ENCODE results near the gene RAB12.
A peak's percentile ranks its signal among the peaks of the same experiment; 100 is the strongest.
"Not testable (repeated sequence)": the region's sequence is repeated elsewhere in the genome, so short reads cannot be mapped to it uniquely, and the experiment has no call there.

The RAB12 gene, protein sequence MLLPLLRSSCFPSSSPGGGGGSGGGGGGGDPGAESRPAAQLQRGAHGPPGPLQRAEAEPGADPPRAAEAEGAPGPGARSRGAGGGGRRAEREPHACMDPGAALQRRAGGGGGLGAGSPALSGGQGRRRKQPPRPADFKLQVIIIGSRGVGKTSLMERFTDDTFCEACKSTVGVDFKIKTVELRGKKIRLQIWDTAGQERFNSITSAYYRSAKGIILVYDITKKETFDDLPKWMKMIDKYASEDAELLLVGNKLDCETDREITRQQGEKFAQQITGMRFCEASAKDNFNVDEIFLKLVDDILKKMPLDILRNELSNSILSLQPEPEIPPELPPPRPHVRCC

DNA sequence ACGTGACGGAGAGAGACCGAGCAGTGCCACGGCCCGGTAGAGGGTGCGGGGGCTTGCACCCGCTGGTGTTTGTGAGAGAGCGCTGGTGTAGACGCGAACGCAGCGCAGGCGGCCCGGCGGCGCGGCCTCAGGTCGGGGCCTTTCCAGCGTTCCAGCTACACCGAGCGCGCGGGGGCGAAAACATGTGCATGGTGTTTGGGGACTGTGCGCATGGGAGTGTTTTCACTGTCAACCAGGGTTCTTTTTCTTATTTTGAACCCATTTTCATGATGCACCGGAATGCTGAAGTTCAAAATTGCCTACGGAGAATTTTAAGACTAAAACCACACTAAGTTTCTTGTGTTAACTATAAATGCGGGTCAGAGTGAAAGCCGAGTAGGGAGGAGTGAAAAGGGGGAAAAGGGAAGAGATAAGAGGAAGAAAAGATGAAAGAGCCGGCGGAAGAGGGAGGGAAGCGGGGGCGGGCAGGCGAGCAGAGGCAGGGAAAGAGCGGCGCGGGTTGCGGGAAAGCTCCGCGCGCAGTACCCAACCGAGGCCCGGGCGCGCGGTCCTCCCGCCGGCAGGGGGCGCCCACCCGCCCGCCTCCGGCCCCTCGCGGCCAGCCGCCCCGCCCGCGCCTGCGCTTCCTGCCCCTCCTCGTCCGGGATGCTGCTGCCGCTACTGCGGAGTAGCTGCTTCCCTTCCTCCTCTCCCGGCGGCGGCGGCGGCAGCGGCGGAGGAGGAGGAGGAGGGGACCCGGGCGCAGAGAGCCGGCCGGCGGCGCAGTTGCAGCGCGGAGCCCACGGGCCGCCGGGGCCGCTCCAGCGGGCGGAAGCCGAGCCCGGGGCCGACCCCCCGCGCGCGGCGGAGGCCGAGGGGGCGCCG lies at the start of gene RAB12:
RAB12 (plus strand) TSS at position 643 of the 864 bp plus-strand sequence; CDS start at position 646, 3 bp downstream.
- DNase-seq, result peak; percentile 84

DNA sequence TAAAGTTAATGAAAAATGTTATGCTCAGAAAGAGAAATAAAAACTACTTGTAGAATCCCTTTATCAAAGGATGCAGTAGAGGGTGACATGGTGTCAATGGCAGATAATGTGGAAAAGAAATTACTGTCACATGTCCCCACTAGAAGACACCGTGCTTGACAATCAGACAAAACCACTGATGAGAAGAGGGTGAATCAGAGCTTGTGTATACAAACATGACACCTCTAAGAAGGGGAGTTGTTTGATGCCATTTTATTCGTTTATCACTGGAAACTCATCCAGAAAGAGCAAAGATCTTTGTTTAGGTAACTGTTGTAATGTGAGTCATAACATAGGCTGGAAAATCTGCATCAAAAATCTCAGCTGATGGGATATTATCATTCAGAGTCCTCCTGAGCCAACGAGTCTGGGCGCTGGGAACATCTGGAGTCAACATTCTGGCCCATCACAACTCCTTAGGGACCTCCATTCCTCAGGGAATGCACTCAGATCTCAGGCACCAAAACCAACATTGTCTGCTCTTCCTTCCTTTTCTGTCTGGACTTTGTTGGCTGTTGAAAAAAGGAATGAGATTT lies 49.5 kb upstream of the RAB12 start:
- no peak for DNase-seq

DNA sequence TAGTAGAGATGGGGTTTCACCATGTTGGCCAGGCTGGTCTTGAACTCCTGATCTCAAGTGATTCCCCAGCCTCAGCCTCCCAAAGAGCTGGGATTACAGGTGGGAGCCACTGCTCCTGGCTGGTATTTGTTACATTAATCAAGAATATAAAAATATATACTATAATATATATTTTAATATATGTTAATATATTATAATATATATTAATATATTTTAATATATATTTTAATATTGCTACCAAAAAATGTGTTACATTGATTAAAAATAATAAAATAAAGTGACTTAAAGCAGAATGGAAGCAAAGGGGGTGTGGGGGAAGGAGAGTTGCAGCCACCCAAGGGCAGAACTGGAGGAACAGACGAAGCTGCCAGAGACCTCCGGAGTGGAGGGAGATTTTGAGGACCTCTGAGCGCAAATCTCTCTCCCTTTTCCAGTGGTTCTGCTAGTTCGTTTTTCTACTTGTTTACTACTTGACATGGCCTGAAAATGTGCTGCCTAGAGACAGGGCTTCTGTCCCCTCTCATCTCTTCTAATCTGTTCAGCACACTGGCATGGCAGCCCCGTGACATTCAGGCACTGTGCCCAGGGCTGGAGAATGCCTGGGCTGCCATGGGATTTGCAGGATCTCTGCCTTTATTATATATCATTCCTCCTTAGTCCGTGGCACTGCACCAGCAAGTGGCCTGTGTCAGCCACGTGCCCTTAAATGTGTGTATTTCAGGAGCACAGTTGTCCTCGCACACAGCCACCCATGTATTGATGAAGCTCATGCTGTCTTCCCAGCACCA lies 47.9 kb upstream of the RAB12 start:
- no peak for DNase-seq

DNA sequence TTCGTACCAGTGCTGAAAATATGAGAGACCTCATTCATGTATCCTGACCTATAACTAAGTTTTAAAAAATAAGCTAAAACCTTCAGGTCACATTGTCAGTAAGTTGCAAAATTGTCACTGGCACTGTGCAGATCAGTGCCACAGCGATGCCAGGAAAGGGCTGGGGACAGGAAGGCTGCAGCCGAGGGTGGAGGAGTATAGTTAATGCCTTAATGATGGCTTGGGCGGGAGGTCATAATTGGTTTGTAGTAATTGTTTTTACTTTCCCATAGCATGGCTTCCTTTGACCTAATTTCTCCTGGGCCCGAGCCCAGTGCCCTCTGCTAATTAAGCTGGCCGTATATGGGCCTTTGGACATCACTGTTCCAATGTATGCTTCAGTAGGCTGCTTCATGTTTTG lies 47.2 kb upstream of the RAB12 start:
- no peak for DNase-seq

DNA sequence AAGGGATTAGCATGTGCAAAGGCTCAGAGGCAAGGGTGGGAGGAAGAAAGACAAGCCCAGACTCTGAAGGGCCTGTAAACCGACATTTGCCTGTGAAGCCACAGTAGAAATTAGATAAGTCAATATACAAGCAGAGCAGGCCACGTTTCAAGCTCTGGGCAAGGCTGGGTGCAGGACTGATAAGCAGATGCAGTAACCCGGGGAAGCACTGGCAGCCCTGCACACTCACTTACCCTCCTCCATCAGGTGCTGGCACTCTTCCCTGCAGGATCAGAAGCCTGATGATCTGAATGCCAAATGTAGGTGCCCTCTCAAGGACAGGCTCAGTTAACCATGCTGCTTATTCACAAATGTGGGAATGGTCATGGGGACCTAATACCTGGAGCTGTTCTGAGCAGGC lies 46.3 kb upstream of the RAB12 start:
- DNase-seq, result no peak

DNA sequence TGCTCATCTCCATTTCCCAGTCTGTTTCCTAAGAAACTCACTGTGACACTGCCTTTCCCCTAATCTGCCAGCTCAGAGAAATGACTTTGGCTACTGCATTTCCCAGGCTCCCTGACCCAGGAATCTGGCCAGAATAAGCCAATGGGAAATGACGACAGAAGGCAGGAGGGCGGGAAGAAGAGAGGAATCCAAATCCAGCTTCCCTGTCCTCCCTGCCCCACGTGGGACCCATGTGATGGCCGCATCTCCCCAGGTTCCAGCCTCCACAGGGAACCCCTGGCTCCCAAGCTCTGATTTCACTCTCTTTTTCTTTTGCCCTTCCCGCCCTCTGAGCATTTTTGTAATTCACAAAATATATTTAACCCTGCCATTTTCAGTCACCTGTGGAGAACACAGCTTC lies 37.8 kb upstream of the RAB12 start:
- no peak for DNase-seq

DNA sequence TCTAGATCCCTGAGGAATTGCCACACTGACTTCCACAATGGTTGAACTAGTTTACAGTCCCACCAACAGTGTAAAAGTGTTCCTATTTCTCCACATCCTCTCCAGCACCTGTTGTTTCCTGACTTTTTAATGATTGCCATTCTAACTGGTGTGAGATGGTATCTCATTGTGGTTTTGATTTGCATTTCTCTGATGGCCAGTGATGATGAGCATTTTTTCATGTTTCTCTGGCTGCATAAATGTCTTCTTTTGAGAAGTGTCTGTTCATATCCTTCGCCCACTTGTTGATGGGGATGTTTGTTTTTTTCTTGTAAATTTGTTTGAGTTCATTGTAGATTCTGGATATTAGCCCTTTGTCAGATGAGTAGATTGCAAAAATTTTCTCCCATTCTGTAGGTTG lies 35.5 kb upstream of the RAB12 start:
- not testable (repeated sequence) for DNase-seq

DNA sequence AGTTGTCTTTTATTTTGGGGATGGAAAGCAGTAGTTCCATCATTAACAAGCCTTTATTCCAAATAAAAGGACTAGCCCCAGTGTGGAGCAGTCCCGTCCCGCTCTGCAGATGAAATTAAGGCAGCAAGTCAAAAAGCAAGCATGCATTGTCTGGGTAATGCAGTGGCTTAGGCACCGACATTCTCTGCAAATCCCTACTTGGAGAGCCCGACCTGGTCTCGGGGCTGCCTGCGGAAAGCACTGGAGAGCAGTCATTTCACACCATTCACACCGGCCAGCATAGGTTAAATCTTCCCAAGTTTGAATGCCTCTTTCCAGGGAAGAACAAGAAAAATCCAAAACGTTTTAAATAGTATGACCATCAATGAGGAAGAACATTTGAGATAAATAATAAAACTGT lies 24.4 kb upstream of the RAB12 start:
- no peak for DNase-seq

DNA sequence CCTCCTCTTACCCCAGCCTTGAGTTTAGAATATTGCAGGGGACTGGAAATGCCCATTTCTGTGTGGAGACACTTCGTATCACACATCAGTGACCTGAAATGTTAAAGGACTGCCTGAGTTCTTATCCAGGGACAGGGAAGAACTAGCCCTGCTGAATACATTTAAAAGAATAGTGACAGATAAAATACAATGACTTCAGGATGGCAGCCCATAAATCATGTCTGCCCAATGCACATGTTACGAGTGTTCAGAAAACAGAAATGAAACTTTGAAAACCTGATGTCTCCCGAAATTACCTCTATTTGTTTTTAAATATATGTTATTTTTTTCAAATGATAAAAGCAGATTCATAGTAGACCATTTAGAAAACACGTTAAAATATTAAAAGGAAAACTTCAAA lies 22.3 kb upstream of the RAB12 start:
- no peak for DNase-seq

DNA sequence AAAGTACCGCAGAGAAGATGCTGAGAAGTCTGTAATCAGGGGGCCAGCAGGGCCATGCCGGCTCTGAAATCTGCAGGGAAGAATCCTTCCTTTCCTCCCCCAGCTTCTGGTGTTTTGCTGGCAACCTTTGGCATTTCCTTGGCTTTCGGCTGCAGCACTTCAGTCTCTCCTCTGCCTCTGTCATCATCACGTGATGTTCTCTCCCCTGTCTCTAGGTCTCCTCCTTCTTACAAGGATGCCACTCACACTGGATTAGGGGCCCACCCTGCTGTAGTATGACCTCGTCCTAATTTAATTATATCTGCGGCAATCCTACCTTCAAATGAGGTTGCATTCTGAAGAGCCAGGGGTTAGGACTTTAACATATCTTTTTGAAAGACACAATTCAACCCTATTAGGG lies 13.8 kb upstream of the RAB12 start:
- no peak for DNase-seq

DNA sequence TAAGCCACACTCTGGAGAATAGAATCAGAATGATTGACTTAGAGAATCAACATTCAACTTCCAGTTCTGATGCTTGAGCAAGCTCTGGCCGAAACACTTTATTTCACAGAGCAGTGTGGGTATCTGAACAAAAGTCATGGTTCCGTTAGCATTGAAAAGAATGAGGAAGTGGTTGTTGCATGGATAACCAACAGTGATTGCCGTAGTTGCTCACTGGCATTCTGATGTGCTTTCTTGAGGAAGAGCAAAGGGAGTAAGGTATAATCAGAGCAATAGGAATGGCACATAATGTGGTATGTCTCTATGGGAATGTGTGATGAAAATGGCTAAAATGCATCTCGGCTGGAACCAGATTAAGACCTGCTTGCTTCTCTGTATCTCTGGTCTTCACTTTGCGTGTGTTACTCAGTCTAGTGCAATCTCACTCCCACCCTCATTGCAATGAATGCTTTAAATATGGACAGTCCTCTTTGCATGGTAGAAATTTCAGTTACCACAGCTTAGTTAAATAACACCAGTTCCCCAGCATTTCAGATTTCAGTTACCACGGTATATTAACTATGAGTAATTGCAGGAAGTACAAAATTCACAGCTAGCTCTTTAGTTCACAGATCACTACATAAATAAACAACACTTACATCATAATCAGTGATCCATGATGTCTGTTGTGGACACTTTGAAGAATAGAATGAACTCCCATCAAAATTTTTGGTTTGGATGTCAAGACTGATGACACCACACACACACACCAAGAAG lies 7.8 kb upstream of the RAB12 start:
- no peak for DNase-seq

DNA sequence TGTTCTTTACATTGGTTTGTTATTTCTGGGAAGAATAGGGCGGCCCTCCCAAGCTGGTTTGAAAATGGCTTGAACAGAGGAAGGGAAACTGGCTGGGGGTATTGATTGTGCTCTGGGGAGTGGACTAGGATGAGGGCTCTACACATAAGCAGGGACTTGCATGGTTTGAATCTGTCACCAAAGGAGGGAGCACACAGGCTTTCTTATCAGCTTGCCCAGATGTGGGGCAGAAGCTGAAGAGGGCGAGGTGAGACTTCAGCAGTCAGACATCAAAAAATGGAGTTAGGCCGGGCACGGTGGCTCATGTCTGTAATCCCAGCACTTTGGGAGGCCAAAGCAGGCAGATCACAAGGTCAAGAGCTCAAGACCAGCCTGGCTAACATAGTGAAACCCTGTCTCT lies 7.2 kb upstream of the RAB12 start:
- DNase-seq, result no peak

DNA sequence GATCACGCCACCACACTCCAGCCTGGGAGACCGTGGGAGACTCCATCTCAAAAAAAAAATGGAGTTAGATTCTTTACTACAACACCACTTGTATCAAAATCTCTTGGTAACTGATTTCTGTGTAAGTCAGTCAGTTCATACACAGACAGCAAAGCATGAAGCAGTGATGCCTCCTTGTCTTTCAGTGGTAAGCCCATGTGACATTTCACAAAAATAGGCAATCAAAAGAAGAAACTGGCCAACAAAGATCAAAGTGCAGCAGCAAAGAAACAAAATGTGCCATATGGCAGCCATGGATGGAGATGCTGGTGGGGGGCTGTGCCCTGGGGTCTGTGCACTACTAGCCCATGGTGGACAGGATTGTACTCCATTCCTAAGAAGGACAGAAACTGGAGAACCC lies 6.7 kb upstream of the RAB12 start:
- no peak for DNase-seq

DNA sequence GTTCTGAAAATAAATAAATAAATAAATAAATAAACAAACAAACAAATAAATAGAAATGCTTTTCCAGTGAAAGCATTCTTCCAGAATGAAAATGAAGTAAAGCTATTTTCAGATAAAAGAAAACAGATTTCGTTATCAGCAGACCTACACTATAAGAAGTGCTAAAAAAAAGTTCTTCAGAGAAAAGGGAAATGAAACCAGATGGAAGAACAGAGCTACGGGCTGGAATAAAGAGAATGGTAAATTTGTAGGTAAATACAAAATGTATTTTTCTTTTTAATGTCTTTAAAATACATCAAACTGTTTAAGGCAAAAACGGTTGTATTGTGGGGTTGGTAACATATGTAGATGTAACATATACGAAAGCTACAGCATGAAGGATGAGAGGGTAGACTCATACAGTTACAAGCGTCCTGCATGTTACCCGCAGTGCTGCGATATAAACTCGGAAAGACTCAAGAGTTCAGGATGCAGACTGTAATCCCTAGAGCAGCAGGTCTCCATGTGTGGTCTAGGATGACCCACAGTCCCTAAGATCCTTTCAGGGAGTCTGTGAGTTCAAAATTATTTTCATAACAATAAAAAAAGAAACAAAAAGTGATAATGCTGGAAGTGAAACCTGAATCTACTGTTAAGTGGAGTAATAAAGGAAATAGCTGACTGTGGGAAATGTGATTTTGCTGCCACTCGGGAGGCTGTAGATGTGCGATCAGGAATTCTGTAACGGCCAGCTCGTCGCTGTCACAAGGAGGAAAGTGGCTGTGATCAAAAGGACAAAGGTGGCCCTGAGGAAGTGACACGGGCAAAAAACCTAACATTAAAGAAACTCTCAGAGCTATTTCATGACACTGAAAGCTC lies 5.3 kb upstream of the RAB12 start:
- DNase-seq, result no peak

DNA sequence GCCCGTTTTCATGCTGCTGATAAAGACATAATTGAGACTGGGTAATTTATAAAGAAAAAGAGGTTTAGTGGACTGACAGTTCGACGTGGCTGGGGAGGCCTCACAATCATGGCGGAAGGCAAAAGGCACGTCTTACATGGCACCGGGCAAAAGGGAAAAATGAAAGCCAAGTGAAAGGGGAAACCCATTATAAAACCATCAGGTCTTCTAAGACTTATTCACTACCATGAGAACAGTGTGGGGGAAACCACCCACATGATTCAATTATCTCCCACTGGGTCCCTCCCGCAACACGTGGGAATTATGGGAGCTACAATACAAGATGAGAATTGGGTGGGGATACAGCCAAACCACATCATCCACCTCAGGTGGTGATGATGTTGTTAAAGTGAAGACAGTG lies 3.3 kb upstream of the RAB12 start:
- no peak for DNase-seq

DNA sequence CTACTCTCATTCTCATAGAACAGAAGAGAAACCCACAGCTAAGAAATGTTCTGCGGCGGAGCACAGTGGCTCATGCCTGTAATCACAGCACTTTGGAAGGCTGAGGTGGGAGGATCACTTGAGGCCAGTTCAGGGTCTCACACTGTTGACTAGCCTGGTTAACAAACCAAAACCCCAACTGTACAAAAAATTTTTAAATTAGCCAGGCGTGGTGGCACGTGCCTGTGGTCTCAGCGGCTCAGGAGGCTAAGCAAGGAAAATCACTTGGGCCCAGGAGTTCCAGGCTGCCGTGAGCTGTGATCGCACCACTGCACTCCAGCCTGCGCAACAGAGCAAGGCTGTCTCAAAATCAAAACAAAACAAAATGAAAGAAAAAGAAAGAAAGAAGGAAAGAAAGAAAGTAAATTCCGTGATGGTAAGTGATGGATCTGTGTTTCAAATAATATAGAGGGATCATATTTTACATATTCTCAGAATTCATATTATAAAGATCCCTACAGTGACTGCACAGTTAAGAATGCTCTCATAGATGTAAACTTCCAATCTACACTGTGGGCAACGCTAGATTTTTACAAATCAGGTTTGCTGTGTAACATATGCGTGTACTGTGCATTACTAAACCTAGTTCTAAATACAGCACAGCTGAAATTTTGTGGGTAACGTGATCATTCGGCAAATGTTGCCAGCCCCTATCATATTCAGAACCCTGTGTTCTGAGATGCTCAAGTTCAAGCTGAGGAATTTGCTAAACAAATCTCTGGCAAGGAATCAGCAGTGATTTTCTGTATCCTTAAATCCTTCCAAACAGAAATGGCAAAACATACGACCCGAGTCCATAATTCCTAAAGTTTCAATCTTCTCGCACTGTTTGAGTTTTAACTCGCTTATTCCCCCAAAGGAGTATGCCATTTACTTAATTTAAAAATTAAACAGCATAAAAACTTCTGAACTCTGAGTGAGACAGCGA lies 1.2 kb upstream of the RAB12 start:
- DNase-seq, result no peak

DNA sequence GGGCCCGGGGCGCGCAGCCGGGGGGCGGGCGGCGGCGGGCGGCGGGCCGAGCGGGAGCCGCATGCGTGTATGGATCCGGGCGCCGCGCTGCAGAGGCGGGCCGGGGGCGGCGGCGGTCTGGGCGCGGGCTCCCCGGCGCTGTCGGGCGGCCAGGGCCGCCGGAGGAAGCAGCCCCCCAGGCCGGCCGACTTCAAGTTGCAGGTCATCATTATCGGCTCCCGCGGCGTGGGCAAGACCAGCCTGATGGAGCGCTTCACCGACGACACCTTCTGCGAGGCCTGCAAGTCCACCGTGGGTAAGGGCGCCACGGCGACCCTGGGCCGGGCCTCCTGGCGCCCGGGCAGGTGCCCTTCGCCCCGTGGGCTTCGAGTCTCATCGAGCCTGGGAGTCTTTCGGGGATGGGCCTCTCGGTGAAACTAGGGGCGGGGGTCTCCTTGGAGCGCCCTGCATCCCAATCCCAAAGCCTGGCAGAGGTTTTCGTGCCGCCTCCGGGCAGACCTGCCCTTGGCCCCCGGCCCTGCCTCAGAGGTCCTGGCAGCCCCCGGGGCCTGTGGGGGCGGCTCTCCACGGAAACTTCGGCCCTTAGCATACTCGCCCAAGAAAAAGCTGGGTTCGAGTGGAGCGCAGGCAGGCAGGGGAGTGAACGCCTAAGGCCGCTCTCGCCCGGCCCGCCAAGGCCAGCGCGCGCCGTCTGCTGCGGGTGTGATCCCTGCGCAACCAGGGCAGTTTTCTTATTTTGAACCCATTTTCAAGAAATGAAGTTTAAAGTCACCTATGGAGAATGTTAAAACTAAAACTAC lies 622 bp downstream of the RAB12 start:
- no peak for DNase-seq

DNA sequence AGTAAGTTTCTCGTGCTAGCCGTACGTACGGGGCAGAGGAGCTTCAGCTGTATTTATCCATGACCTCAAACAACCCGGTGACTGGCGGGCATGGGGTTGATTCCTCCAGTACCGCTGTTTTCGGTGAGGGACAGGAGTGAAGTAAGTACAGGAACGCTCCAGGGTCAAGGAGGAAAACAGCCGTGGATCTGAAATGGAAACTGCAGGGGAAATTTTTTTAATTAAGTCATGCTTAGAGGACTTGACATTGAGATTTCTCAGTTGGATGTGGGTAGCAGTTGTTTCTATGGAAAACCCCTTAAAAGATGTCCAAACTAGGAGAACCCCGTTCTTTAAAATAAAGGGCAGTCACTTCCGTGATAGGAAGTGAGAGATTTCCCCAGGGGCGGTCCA lies 1.2 kb downstream of the RAB12 start:
- DNase-seq, result no peak

DNA sequence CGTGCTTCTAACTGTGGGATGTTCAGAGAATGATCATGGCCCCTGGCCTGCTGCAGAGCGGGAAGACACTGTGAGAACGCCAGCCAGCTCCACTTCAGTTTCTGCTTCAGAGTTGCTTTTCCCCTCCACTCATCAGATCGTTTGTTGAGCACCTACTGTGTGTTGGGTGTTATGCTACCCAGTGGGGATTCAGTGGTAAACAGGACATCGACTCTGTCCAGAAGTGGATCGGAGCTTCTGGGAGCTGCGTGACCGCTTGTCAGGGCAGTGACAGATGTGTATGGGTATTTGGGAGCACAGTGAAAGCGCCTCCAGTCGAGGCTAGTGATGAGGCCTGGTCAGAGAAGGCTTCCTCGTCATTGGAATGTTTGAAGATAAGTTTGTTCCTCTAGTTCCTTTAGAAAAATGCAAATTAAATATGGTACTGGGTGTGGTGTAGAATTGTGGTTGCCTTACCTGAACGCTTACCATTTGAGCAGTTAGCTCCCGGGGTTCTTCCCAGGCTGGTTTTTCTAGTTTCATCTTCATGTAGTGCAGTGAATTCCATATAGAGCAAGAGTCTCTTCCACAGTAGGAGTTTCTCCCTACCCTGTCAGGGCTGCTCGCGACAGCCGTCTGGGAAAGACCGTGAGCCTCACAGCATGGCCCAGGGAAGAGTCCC lies 2.8 kb downstream of the RAB12 start:
- DNase-seq, result no peak
